Loucy (cell line): Measurements from ENCODE around the gene PHOSPHO1.
"Not testable (repeated sequence)": the region's sequence is repeated elsewhere in the genome, so short reads cannot be mapped to it uniquely, and the experiment has no call there.

Experiments
- H2AFZ ChIP-seq: fragments of 200-600 bp; sonication (generic); 2 replicates; pipeline ENCODE4 v1.6.0; 2016; ENCODE audit warnings: antibody characterized with exemption, mild to moderate bottlenecking, low read length, moderate library complexity
- H3F3A ChIP-seq: fragments of 200-600 bp; 2 replicates; pipeline ENCODE4 v1.6.0; 2016; ENCODE audit warnings: antibody characterized with exemption, low read depth, mild to moderate bottlenecking
- H3K27me3 ChIP-seq: fragments of 200-600 bp; sonication (generic); 2 replicates; pipeline ENCODE4 v1.6.1; 2014; ENCODE audit warnings: low read length, mild to moderate bottlenecking; ENCODE audit not compliant: insufficient read depth, poor library complexity, severe bottlenecking
- H3K36me3 ChIP-seq: fragments of 200-600 bp; sonication (generic); 2 replicates; pipeline ENCODE4 v1.6.1; 2016; ENCODE audit warnings: low read length; ENCODE audit not compliant: insufficient read depth
- H3K4me1 ChIP-seq: fragments of 200-600 bp; sonication (generic); 2 replicates; pipeline ENCODE4 v1.5.1; 2014; ENCODE audit warnings: low read length, mild to moderate bottlenecking; ENCODE audit not compliant: insufficient read depth, poor library complexity, severe bottlenecking
- H3K4me2 ChIP-seq: fragments of 200-600 bp; sonication (generic); 2 replicates; pipeline ENCODE4 v1.6.0; 2014; ENCODE audit warnings: antibody characterized with exemption, low read length, low read depth, mild to moderate bottlenecking; ENCODE audit not compliant: poor library complexity, severe bottlenecking
- H3K4me3 ChIP-seq: fragments of 200-600 bp; sonication (generic); 2 replicates; pipeline ENCODE4 v1.5.1; 2014; ENCODE audit warnings: low read length, mild to moderate bottlenecking, mixed read lengths; ENCODE audit not compliant: poor library complexity, severe bottlenecking
- H3K79me2 ChIP-seq: fragments of 200-600 bp; sonication (generic); 2 replicates; pipeline ENCODE4 v1.6.1; 2014; ENCODE audit warnings: low read length; ENCODE audit not compliant: insufficient read depth
- H3K9ac ChIP-seq: fragments of 200-600 bp; sonication (generic); 2 replicates; pipeline ENCODE4 v1.6.0; 2014; ENCODE audit warnings: mild to moderate bottlenecking, low read depth, low read length, moderate library complexity; ENCODE audit not compliant: poor library complexity, severe bottlenecking
- H3K9me2 ChIP-seq: fragments of 200-600 bp; sonication (generic); replicated peaks from 2 replicates; pipeline ENCODE4 v1.6.1; 2016; ENCODE audit warnings: low read depth, low read length, mixed read lengths
- H3K9me3 ChIP-seq: fragments of 200-600 bp; sonication (generic); 2 replicates; pipeline ENCODE4 v1.6.1; 2014; ENCODE audit warnings: mild to moderate bottlenecking, antibody characterized with exemption, low read length, low read depth; ENCODE audit not compliant: insufficient read depth
- H4K20me1 ChIP-seq: fragments of 200-600 bp; sonication (generic); 2 replicates; pipeline ENCODE4 v1.6.0; 2014; ENCODE audit warnings: antibody characterized with exemption, low read length, mild to moderate bottlenecking; ENCODE audit not compliant: insufficient read depth, poor library complexity, severe bottlenecking
- CTCF ChIP-seq: fragments of 200-600 bp; sonication (generic); conservative IDR thresholded peaks from 2 replicates; pipeline ENCODE4 v1.5.1; 2014; ENCODE audit warnings: mild to moderate bottlenecking, antibody characterized with exemption, low read length
- EZH2phosphoT487 ChIP-seq: fragments of 200-600 bp; IDR thresholded peaks from 2 replicates; pipeline ENCODE4 v1.6.1; 2018; ENCODE audit warnings: antibody characterized with exemption, mild to moderate bottlenecking, moderate library complexity, borderline replicate concordance

The PHOSPHO1 gene

GRCh38 chr17:49191409-49191916 lies 39.1 kb downstream of the PHOSPHO1 start:
- H3K9me3 ChIP-seq: no peaks in the 10 kb centered on the region
- TF ChIP-seq EZH2phosphoT487 (no peak), CTCF (no peak)
- no peaks in the 10 kb centered on the region for H3K27me3 ChIP-seq
- H3K4me3 ChIP-seq: peak overlapping the region; percentile 85
- peak overlapping the region; percentile 80 for H3K4me2 ChIP-seq
- H3F3A ChIP-seq: peaks cover 10% of the 10 kb centered on the region; the same call in 1 of the 2 replicates
- no peaks in the 10 kb centered on the region for H3K79me2 ChIP-seq
- H3K4me1 ChIP-seq: peaks cover 9% of the 10 kb centered on the region
- H2AFZ ChIP-seq: peak overlapping the region; percentile 89
- H3K9ac ChIP-seq: peak overlapping the region; percentile 95
- no peaks in the 10 kb centered on the region for H3K36me3 ChIP-seq
- H3K9me2 ChIP-seq: no peaks in the 10 kb centered on the region
- H4K20me1 ChIP-seq: no peaks in the 10 kb centered on the region

DNA sequence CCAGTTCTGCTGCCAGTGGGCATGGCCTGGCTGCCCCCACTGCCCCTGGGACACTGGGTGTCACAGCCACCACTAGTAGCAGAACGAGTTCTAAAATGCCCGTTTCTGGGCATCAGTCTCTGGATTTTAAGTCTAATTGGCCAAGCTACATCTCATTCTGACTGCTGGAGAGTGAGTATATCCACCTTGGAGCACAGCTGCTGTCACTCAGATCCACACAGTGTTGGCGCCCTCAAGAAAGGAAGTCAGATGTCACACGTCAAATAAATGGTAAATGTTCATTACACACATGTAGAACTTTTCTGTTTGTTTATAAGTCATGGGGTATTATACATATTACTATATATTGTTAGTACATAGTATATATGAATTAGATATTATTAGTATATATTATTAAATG lies 39.7 kb downstream of the PHOSPHO1 start:
- TF ChIP-seq CTCF (no peak), EZH2phosphoT487 (no peak)
- Histone ChIP-seq H3K9me3 (no peaks in the 10 kb centered on the region), H3K27me3 (no peaks in the 10 kb centered on the region), H3K4me2 (peak overlapping the region; percentile 80), H3K4me1 (peaks cover 9% of the 10 kb centered on the region), H3F3A (peaks cover 10% of the 10 kb centered on the region; the same call in 1 of the 2 replicates), H3K36me3 (no peaks in the 10 kb centered on the region), H3K79me2 (no peaks in the 10 kb centered on the region), H2AFZ (no peak overlapping the region), H3K9me2 (no peaks in the 10 kb centered on the region), H4K20me1 (no peaks in the 10 kb centered on the region), H3K9ac (peak overlapping the region; percentile 61), H3K4me3 (peak overlapping the region; percentile 85)

DNA sequence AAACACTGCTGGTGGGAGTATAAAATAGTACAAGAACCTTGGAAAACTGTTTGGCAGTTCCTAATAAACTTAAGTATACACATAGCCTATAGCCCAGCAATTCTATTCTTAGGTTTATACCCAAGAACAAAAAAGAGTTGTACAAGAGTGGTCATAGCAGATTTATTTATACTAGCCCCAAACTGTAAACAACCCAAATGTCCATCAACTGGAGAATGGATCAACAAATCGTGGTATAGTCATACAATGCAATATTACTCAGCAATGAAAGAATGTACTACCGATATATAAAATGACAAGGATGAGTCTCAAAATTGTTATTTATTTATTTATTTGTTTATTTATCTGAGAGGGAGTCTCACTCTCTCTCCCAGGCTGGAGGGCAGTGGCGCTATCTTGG lies 43.3 kb downstream of the PHOSPHO1 start:
- H3K9me3 ChIP-seq: peaks cover 10% of the 10 kb centered on the region; the same call in 1 of the 2 replicates
- no peaks in the 10 kb centered on the region for H3K36me3 ChIP-seq
- peaks cover 8% of the 10 kb centered on the region; the same call in 1 of the 2 replicates for H3F3A ChIP-seq
- H3K4me2 ChIP-seq: no peak overlapping the region
- peaks cover 9% of the 10 kb centered on the region for H3K4me1 ChIP-seq
- H3K4me3 ChIP-seq: no peak overlapping the region
- H3K79me2 ChIP-seq: no peaks in the 10 kb centered on the region
- TF ChIP-seq CTCF (no peak), EZH2phosphoT487 (no peak)
- H3K9me2 ChIP-seq: no peaks in the 10 kb centered on the region
- H3K9ac ChIP-seq: no peak overlapping the region
- H2AFZ ChIP-seq: no peak overlapping the region
- no peaks in the 10 kb centered on the region for H3K27me3 ChIP-seq
- H4K20me1 ChIP-seq: no peaks in the 10 kb centered on the region

DNA sequence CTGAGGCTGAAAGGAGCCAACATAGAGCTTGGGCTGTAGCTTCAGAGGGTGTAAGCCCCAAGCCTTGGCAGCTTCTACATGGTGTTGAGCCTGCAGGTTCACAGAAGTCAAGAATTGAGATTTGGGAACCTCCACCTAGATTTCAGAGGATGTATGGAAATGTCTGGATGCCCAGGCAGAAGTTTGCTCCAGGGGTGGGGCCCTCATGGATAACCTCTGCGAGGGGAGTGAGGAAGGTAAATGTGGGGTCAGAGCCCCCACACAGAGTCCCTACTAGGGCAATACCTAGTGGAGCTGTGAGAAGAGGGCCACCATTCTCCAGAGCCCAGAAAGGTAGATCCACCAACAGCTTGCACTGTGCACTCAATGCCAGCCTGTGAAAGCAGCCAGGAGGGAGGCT lies 45.2 kb downstream of the PHOSPHO1 start:
- H3K4me2 ChIP-seq, H3K9ac ChIP-seq, H3K4me3 ChIP-seq, H3K9me3 ChIP-seq, H3K79me2 ChIP-seq, H4K20me1 ChIP-seq, H3F3A ChIP-seq, H3K36me3 ChIP-seq, H3K27me3 ChIP-seq, H3K9me2 ChIP-seq, H2AFZ ChIP-seq: not testable (repeated sequence)
- peaks cover 11% of the 10 kb centered on the region for H3K4me1 ChIP-seq

- not testable (repeated sequence) for H3K4me3 ChIP-seq, H3K4me2 ChIP-seq, H3K9me3 ChIP-seq, H3K4me1 ChIP-seq, H3F3A ChIP-seq, H4K20me1 ChIP-seq, H3K27me3 ChIP-seq, H3K79me2 ChIP-seq, H2AFZ ChIP-seq, H3K9me2 ChIP-seq, H3K36me3 ChIP-seq, H3K9ac ChIP-seq
These were observed 46.1 kb downstream of the PHOSPHO1 start for GRCh38 chr17:49184522-49184921.
